Measurements from ENCODE around the gene HMOX2.

GRCh38 chr16:4525069-4525468 lies 48.9 kb downstream of the HMOX2 start:
- TF ChIP-seq CTCF (IDR thresholded peaks at IDR 0.05; ENCODE audit: low read length): no peak
- TF ChIP-seq EZH2 (IDR thresholded peaks at IDR 0.05; ENCODE audit: borderline replicate concordance, low read length): no peak
